Measurements from ENCODE around the gene CTXN3. TPM values are rescaled to one million over a fixed set of nuclear protein-coding genes. Genes with fewer than 3 reads are reported as not detected.

CTXN3 gene
- total and polyA plus RNA-seq, 2 donors (not counting 3 experiments of a cell fraction or from before 2014, with no cell fraction given) = not detected

DNA sequence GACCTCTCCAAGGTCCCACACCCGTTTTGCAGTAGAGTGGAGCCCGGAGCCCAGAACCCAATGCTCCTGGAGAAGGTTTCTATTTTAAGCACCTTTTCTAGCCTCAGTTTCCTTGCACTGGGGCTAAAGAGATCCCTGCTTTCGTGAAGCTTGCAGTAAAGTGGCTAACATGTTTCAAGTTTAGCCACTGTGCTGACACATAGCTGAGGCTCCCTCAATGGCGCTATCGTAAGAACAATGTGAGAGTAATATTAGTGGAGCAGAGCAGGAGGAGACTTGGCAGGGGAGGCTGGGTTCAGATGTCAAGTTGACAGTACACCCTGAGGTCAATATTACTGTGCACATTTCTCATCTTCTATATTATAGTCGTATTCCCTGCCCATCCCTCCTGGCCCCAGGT, 7.9 kb downstream of the CTXN3 start:
- Histone ChIP-seq H3K9me3 (replicated peaks; ENCODE audit: control insufficient read depth, insufficient read depth, low read length) (no peaks in the 10 kb centered on the region), H3K27ac (ENCODE audit: insufficient read depth, low read depth, low read length) (no peak overlapping the region), H3K9me1 (replicated peaks; ENCODE audit: control insufficient read depth, extremely low read depth, insufficient read depth, low read length) (no peaks in the 10 kb centered on the region), H3K4me1 (ENCODE audit: control insufficient read depth, extremely low read depth, insufficient read depth, low read length) (no peaks in the 10 kb centered on the region), H3K4me3 (replicated peaks in 1 of 3; ENCODE audit: insufficient read depth in 1 of 3, low read depth in 1 of 3, low read length in 3 of 3) (no peak overlapping the region), H3K36me3 (ENCODE audit: control insufficient read depth in 2 of 2, extremely low read depth in 1 of 2, insufficient read depth in 2 of 2, low read length in 2 of 2) (no peaks in the 10 kb centered on the region), H3K9ac (replicated peaks; ENCODE audit: extremely low read depth, insufficient read depth, low read length) (no peak overlapping the region), H3K27me3 (ENCODE audit: control insufficient read depth in 2 of 2, insufficient read depth in 2 of 2, low read length in 2 of 2) (peaks cover 0 to 4% of the 10 kb centered on the region in 2 experiments), H3K4me2 (ENCODE audit: insufficient read depth, low read length) (no peak overlapping the region), H2AFZ (ENCODE audit: low read depth, low read length) (no peak overlapping the region), H4K20me1 (replicated peaks; ENCODE audit: control insufficient read depth, extremely low read depth, insufficient read depth, low read length) (no peaks in the 10 kb centered on the region), H3K79me2 (ENCODE audit: control insufficient read depth, insufficient read depth, low read length) (no peaks in the 10 kb centered on the region)
- intact Hi-C loops (cut with micrococcal nuclease) = no loop called here
- TF ChIP-seq JUN (IDR thresholded peaks at IDR 0.05; ENCODE audit: borderline replicate concordance, insufficient read depth, insufficient read length, low read depth) (no peak), GATA2 (IDR thresholded peaks at IDR 0.05; ENCODE audit: insufficient read depth, insufficient read length, low read depth, low read length) (no peak), EZH2 (IDR thresholded peaks at IDR 0.05; ENCODE audit: borderline replicate concordance, low read depth, low read length, severe bottlenecking) (no peak), MYC (IDR thresholded peaks at IDR 0.05; ENCODE audit: low read depth, low read length) (no peak), FOS (IDR thresholded peaks at IDR 0.05; ENCODE audit: borderline replicate concordance, insufficient read depth, low read length) (no peak)
- TF ChIP-seq, protein P1, sequence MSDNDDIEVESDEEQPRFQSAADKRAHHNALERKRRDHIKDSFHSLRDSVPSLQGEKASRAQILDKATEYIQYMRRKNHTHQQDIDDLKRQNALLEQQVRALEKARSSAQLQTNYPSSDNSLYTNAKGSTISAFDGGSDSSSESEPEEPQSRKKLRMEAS (IDR thresholded peaks at IDR 0.05; ENCODE audit: insufficient read depth, insufficient read length) = no peak
- DNase-seq (ENCODE audit: low read depth, low spot score) (no peak), FAIRE-seq (no peak)
- CTCF ChIA-PET = interaction anchor here (1.1 kb wide), 1 partner anchor 8 kb away, joined by 3 read pairs; no protein-coding TSS in a partner anchor
- BruUV-seq (replicated peaks) = no TSS peak
- POLR2A ChIA-PET = no interaction called here
- dilution Hi-C loops (cut with MboI; ENCODE audit: extremely low pct_ligation_motif_present, low sequenced_read_pairs) = no loop called here

DNA sequence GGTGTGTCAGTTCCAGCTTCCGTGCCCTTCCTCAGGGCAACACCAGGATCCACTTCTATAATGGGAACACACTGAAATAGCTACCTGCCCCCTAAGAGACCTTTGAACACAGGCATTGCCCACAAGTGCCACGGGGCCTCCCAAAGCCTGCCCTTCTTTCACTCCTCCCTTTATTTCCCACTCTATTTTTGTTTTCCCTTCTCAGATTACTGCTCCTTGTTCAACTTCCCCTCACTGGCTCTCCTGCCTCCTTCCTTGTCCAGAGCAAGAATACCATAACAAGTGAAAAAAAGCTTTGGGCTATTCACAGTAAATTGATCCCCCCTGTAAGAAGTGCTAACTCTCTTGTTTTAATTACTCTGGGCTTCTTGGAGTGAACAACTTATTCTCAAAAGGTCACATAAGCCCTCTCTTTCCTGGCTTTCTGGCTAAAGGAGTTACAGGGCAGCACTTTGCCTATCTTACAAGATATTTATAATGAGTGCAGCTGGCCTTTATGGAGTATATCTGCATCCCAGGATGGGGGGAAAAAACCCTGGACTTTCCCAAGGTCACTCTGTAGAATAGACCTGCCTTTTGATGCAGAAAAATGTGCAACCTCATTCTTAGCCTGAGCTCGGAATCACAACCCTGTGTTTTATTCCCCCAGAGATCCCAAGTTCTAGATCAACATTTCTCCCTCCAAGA, 11.3 kb downstream of the CTXN3 start:
- Histone ChIP-seq H3K9ac (replicated peaks; ENCODE audit: extremely low read depth, insufficient read depth, low read length) (no peak overlapping the region), H4K20me1 (replicated peaks; ENCODE audit: control insufficient read depth, extremely low read depth, insufficient read depth, low read length) (no peaks in the 10 kb centered on the region), H3K27ac (ENCODE audit: insufficient read depth, low read depth, low read length) (no peak overlapping the region), H3K9me1 (replicated peaks; ENCODE audit: control insufficient read depth, extremely low read depth, insufficient read depth, low read length) (no peaks in the 10 kb centered on the region), H3K9me3 (replicated peaks; ENCODE audit: control insufficient read depth, insufficient read depth, low read length) (no peaks in the 10 kb centered on the region), H3K36me3 (ENCODE audit: control insufficient read depth in 2 of 2, extremely low read depth in 1 of 2, insufficient read depth in 2 of 2, low read length in 2 of 2) (no peaks in the 10 kb centered on the region), H3K27me3 (ENCODE audit: control insufficient read depth in 2 of 2, insufficient read depth in 2 of 2, low read length in 2 of 2) (peaks cover 1 to 2% of the 10 kb centered on the region in 2 experiments), H3K4me3 (replicated peaks in 1 of 3; ENCODE audit: insufficient read depth in 1 of 3, low read depth in 1 of 3, low read length in 3 of 3) (no peak overlapping the region), H2AFZ (ENCODE audit: low read depth, low read length) (no peak overlapping the region), H3K4me2 (ENCODE audit: insufficient read depth, low read length) (no peak overlapping the region), H3K79me2 (ENCODE audit: control insufficient read depth, insufficient read depth, low read length) (no peaks in the 10 kb centered on the region), H3K4me1 (ENCODE audit: control insufficient read depth, extremely low read depth, insufficient read depth, low read length) (no peaks in the 10 kb centered on the region)
- CTCF ChIA-PET = interaction anchor here (1.0 kb wide), 1 partner anchor 10 kb away, joined by 3 read pairs; no protein-coding TSS in a partner anchor
- TF ChIP-seq, protein P1 (IDR thresholded peaks at IDR 0.05; ENCODE audit: insufficient read depth, insufficient read length) = no peak
- TF ChIP-seq MYC (IDR thresholded peaks at IDR 0.05; ENCODE audit: low read depth, low read length) = no peak
- TF ChIP-seq, protein P2, sequence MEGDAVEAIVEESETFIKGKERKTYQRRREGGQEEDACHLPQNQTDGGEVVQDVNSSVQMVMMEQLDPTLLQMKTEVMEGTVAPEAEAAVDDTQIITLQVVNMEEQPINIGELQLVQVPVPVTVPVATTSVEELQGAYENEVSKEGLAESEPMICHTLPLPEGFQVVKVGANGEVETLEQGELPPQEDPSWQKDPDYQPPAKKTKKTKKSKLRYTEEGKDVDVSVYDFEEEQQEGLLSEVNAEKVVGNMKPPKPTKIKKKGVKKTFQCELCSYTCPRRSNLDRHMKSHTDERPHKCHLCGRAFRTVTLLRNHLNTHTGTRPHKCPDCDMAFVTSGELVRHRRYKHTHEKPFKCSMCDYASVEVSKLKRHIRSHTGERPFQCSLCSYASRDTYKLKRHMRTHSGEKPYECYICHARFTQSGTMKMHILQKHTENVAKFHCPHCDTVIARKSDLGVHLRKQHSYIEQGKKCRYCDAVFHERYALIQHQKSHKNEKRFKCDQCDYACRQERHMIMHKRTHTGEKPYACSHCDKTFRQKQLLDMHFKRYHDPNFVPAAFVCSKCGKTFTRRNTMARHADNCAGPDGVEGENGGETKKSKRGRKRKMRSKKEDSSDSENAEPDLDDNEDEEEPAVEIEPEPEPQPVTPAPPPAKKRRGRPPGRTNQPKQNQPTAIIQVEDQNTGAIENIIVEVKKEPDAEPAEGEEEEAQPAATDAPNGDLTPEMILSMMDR (IDR thresholded peaks at IDR 0.05; ENCODE audit: extremely low read depth in 1 of 2, insufficient read depth in 1 of 2, low read depth in 1 of 2, low read length in 2 of 2) = no peak
- no peak for TF ChIP-seq POLR2AphosphoS5 (IDR thresholded peaks at IDR 0.05; ENCODE audit: insufficient read depth, low read depth, low read length)
- no peak for TF ChIP-seq JUN (IDR thresholded peaks at IDR 0.05; ENCODE audit: borderline replicate concordance, insufficient read depth, insufficient read length, low read depth)
- TF ChIP-seq POLR2A (IDR thresholded peaks at IDR 0.05; ENCODE audit: low read depth, low read length) = no peak
- TF ChIP-seq EZH2 (IDR thresholded peaks at IDR 0.05; ENCODE audit: borderline replicate concordance, low read depth, low read length, severe bottlenecking) = no peak
- TF ChIP-seq FOS (IDR thresholded peaks at IDR 0.05; ENCODE audit: borderline replicate concordance, insufficient read depth, low read length) = no peak
- no peak for TF ChIP-seq GATA2 (IDR thresholded peaks at IDR 0.05; ENCODE audit: insufficient read depth, insufficient read length, low read depth, low read length)
- dilution Hi-C loops (cut with MboI; ENCODE audit: extremely low pct_ligation_motif_present, low sequenced_read_pairs) = no loop called here
- no peak for FAIRE-seq
- POLR2A ChIA-PET = no interaction called here
- no TSS peak for BruUV-seq (replicated peaks)
- intact Hi-C loops (cut with micrococcal nuclease) = no loop called here
- no peak for DNase-seq (ENCODE audit: low read depth, low spot score)
